ENCODE data around the gene MRPL43. TPM values are rescaled to one million over a fixed set of nuclear protein-coding genes. Genes with fewer than 3 reads are reported as not detected.
A peak's percentile ranks its signal among the peaks of the same experiment; 100 is the strongest.
"Not testable (repeated sequence)": the region's sequence is repeated elsewhere in the genome, so short reads cannot be mapped to it uniquely, and the experiment has no call there.

Gene MRPL43
- total and polyA plus RNA-seq, 8 donors: 31.0 to 93.5 (median 39.7) TPM

- intact Hi-C loops (cut with DNase I): no loop called here
Observed at GRCh38 chr10:100977436-100977835, 9.9 kb downstream of the MRPL43 start.

GRCh38 chr10:100976906-100977305 lies 10.4 kb downstream of the MRPL43 start:
- no peak for TF ChIP-seq CTCF (IDR thresholded peaks at IDR 0.05)
- Histone ChIP-seq H3K36me3 (peaks cover 0 to 19% (median 6%) of the 10 kb centered on the region in 3 donors), H3K27ac (no peak overlapping the region), H3K27me3 (no peaks in the 10 kb centered on the region), H3K9me3 (no peaks in the 10 kb centered on the region), H3K4me1 (peaks cover 0 to 2% (median 0%) of the 10 kb centered on the region in 3 donors), H3K4me3 (no peak overlapping the region)
- intact Hi-C loops (cut with DNase I): no loop called here
- 65 to 73% methylated on average over 3 of the region's 3 CpGs for WGBS, 2 donors
- no peak for ATAC-seq
- FAIRE-seq: no peak
- DNase-seq: no peak

More at GRCh38 chr10:100977436-100977835, 9.9 kb downstream of the MRPL43 start:
- DNase-seq (peak in 1 of 6 donors; percentile 7), ATAC-seq (no peak), FAIRE-seq (no peak)
- 75 to 77% methylated on average over 6 of the region's 6 CpGs for WGBS, 2 donors
- Histone ChIP-seq H3K9me3 (no peaks in the 10 kb centered on the region), H3K27me3 (no peaks in the 10 kb centered on the region), H3K4me3 (no peak overlapping the region), H3K4me1 (no peaks in the 10 kb centered on the region), H3K36me3 (peaks cover 0 to 19% (median 6%) of the 10 kb centered on the region in 3 donors), H3K27ac (no peak overlapping the region)
- no peak for TF ChIP-seq CTCF (IDR thresholded peaks at IDR 0.05)

GRCh38 chr10:100975397-100975796 lies 11.9 kb downstream of the MRPL43 start:
- Histone ChIP-seq H3K36me3 (peaks cover 0 to 19% (median 3%) of the 10 kb centered on the region in 3 donors), H3K4me1 (peaks cover 9 to 16% (median 13%) of the 10 kb centered on the region in 3 donors)
- H3K27ac ChIP-seq; H3K27me3 ChIP-seq; intact Hi-C loops (cut with DNase I); ATAC-seq; H3K9me3 ChIP-seq; H3K4me3 ChIP-seq; FAIRE-seq: not testable (repeated sequence)
- WGBS, 2 donors: 81 to 83% methylated on average over 8 of the region's 8 CpGs
- peak in 2 of 6 donors; percentile 5 to 10 for DNase-seq

- no peaks in the 10 kb centered on the region for H3K36me3 ChIP-seq
- WGBS, 2 donors: 86 to 93% methylated on average over 6 of the region's 6 CpGs
- peak in 3 of 6 donors; percentile 13 to 38 (median 32) for DNase-seq
- no peak for TF ChIP-seq CTCF (IDR thresholded peaks at IDR 0.05)
- H3K9me3 ChIP-seq: no peaks in the 10 kb centered on the region
- ATAC-seq: no peak
- H3K27me3 ChIP-seq: no peaks in the 10 kb centered on the region
- no peak overlapping the region for H3K4me3 ChIP-seq
- H3K4me1 ChIP-seq: peaks cover 13 to 17% (median 16%) of the 10 kb centered on the region in 3 donors
- FAIRE-seq: no peak
- no peak overlapping the region for H3K27ac ChIP-seq
- intact Hi-C loops (cut with DNase I): no loop called here
Observed at GRCh38 chr10:100972904-100973535, 14.3 kb downstream of the MRPL43 start.

GRCh38 chr10:100972115-100972903 lies 15.0 kb downstream of the MRPL43 start:
- no peak for TF ChIP-seq CTCF (IDR thresholded peaks at IDR 0.05)
- H3K27me3 ChIP-seq: no peaks in the 10 kb centered on the region
- peaks cover 13 to 17% (median 16%) of the 10 kb centered on the region in 3 donors for H3K4me1 ChIP-seq
- intact Hi-C loops (cut with DNase I): no loop called here
- peak overlapping the region in 3 of 4 donors; percentile 40 to 81 (median 50) for H3K27ac ChIP-seq
- no peaks in the 10 kb centered on the region for H3K9me3 ChIP-seq
- WGBS, 2 donors: 66 to 71% methylated on average over 13 of the region's 13 CpGs
- no peak for ATAC-seq
- FAIRE-seq: no peak
- no peaks in the 10 kb centered on the region for H3K36me3 ChIP-seq
- DNase-seq: peak in 2 of 6 donors; percentile 12 to 35
- no peak overlapping the region for H3K4me3 ChIP-seq
